ENCODE measurements around the gene NFATC2IP. TPM values are rescaled to one million over a fixed set of nuclear protein-coding genes. Genes with fewer than 3 reads are reported as not detected.
"Not testable (repeated sequence)": the region's sequence is repeated elsewhere in the genome, so short reads cannot be mapped to it uniquely, and the experiment has no call there.

Gene NFATC2IP
- total RNA-seq, 1 donor from 2014 or later = 20.8 TPM

DNA sequence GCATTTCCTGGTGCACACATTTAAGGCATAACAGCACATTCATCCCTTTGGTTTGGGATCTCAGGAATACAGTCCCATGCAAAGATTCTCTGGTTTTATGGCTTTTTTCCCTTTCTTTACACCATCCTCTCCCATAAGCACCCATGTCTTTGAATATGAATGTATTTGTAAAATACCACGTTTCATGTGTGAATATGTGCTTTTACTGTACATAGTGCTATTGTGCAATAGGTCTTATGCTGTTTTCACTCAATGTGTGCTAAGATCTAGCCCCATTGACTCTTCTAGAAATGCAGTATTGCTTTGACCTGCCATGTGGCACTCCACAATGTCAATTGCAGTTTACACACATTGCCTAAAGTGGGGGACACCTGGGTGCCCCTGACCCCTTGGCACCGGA lies 13.8 kb downstream of the NFATC2IP start:
- TF ChIP-seq, protein P1, sequence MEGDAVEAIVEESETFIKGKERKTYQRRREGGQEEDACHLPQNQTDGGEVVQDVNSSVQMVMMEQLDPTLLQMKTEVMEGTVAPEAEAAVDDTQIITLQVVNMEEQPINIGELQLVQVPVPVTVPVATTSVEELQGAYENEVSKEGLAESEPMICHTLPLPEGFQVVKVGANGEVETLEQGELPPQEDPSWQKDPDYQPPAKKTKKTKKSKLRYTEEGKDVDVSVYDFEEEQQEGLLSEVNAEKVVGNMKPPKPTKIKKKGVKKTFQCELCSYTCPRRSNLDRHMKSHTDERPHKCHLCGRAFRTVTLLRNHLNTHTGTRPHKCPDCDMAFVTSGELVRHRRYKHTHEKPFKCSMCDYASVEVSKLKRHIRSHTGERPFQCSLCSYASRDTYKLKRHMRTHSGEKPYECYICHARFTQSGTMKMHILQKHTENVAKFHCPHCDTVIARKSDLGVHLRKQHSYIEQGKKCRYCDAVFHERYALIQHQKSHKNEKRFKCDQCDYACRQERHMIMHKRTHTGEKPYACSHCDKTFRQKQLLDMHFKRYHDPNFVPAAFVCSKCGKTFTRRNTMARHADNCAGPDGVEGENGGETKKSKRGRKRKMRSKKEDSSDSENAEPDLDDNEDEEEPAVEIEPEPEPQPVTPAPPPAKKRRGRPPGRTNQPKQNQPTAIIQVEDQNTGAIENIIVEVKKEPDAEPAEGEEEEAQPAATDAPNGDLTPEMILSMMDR (IDR thresholded peaks at IDR 0.05; ENCODE audit: insufficient read depth, low read length, poor library complexity, severe bottlenecking) = no peak
- peaks cover 1% of the 10 kb centered on the region for H3K36me3 ChIP-seq (ENCODE audit: control insufficient read depth, insufficient read depth, low read length)
- no peak for DNase-seq (ENCODE audit: low read depth)
- H3K27me3 ChIP-seq (ENCODE audit: control insufficient read depth, insufficient read depth, low read length) = no peaks in the 10 kb centered on the region
- H3K4me3 ChIP-seq (ENCODE audit: low read depth, low read length) = no peak overlapping the region

DNA sequence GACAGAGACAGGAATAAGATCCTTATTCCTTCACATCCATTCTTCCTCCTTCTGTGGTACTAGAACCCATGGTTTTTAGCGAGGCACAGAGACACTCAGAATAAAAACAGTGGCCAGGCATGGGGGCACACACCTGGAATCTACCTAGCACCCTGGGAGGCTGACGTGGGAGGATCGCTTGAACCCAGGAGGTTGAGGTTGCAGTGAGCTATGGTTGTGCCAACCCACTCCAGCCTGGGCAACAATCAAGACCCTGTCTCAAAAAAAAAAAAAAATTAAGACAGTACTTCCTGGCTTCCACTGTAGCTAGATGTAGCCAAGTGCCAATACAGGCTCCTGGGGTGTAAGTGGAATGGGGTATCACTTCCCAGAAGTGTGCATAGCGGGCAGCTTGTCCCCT lies 16.4 kb downstream of the NFATC2IP start:
- H3K27me3 ChIP-seq (ENCODE audit: control insufficient read depth, insufficient read depth, low read length) = no peaks in the 10 kb centered on the region
- peaks cover 1% of the 10 kb centered on the region for H3K36me3 ChIP-seq (ENCODE audit: control insufficient read depth, insufficient read depth, low read length)
- H3K4me3 ChIP-seq (ENCODE audit: low read depth, low read length) = no peak overlapping the region
- TF ChIP-seq, protein P1 (IDR thresholded peaks at IDR 0.05; ENCODE audit: insufficient read depth, low read length, poor library complexity, severe bottlenecking) = no peak
- no peak for DNase-seq (ENCODE audit: low read depth)

DNA sequence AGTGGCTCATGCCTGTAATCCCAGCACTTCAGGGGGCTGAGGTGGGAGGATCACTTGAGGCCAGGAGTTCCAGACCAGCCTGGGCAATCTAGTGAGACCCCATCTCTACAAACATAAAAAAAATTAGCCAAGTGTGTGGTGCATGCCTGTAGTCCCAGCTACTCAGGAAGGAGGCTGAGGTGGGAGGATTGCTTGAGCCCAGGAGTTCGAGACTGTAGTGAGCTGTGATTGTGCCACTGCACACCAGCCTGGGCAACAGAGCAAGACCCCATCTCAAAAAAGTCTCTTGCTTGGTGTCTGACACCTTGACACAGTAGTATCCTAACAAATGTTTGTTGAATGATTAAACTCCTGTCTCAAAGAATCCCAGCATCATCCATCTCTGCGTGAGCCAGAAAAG lies 19.0 kb downstream of the NFATC2IP start:
- not testable (repeated sequence) for H3K36me3 ChIP-seq (ENCODE audit: control insufficient read depth, insufficient read depth, low read length); H3K27me3 ChIP-seq (ENCODE audit: control insufficient read depth, insufficient read depth, low read length); H3K4me3 ChIP-seq (ENCODE audit: low read depth, low read length); DNase-seq (ENCODE audit: low read depth)

DNA sequence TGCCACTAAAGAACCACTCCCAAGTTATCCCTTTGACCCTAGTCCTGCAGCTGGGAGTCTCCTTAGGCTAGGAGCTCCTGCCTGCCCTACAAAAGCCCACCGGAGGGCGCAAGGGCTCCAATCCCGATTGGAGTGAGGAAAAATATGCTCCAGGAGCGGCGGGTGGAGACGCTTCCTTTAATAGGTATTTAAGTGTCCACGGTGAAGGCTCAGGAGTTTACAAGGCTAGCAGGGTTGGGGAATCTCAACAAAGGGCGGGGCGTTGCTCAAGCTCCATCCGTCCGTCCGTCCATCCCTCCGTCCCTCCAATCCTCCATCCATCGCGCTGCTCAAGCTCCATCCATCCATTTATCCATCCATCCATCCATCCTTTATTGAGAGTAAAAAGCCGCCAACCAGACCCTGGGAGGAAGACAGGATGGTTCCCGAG lies 23.3 kb downstream of the NFATC2IP start:
- H3K27me3 ChIP-seq (ENCODE audit: control insufficient read depth, insufficient read depth, low read length) = no peaks in the 10 kb centered on the region
- TF ChIP-seq, protein P1 (IDR thresholded peaks at IDR 0.05; ENCODE audit: insufficient read depth, low read length, poor library complexity, severe bottlenecking) = peak; percentile 90
- no peak for DNase-seq (ENCODE audit: low read depth)
- H3K36me3 ChIP-seq (ENCODE audit: control insufficient read depth, insufficient read depth, low read length) = no peaks in the 10 kb centered on the region
- peak overlapping the region; percentile 87 for H3K4me3 ChIP-seq (ENCODE audit: low read depth, low read length)

DNA sequence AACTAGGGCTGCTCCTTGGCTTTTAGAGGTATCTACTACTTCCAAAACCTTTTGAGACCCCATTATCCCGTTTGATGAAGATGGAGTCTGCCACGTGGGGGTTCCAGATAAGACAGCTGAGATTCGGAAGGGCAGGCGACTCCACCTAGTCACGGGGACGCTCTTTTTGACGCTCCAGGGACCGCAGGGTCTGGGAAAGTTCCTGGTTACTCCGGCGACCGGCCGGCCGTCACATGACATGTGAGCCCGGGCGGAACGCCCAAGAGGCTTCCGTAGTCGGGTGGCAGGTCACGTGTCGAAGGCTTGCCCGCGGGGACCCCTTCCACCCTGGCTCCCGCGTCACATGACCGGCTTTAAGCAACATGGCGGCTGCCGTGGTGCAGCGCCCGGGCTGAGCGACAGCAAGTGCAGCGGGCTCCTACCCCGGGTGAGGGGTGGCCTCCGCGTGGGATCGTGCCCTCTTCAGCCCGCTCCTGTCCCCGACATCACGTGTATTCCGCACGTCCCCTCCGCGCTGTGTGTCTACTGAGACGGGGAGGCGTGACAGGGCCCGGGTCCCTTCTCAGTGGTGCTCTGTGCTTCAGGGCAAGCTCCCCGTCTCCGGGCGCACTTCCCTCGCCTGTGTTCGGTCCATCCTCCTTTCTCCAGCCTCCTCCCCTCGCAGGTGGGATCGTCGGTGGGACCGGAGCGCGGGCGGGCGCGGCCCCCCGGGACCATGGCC lies 23.9 kb downstream of the NFATC2IP start, which contains the start of gene SPNS1:
Gene SPNS1, plus strand, starts transcription at position 342 of the 721 bp plus-strand sequence. Its CDS starts 374 bp downstream, at position 716.
- peak within 1 kb of the TSS; percentile 87 for H3K4me3 ChIP-seq (ENCODE audit: low read depth, low read length)
- DNase-seq (ENCODE audit: low read depth) = peak; percentile 86
- no peaks in the 10 kb centered on the region for H3K27me3 ChIP-seq (ENCODE audit: control insufficient read depth, insufficient read depth, low read length)
- H3K36me3 ChIP-seq (ENCODE audit: control insufficient read depth, insufficient read depth, low read length) = no peaks in the 10 kb centered on the region
- TF ChIP-seq, protein P1 (IDR thresholded peaks at IDR 0.05; ENCODE audit: insufficient read depth, low read length, poor library complexity, severe bottlenecking) = no peak

DNA sequence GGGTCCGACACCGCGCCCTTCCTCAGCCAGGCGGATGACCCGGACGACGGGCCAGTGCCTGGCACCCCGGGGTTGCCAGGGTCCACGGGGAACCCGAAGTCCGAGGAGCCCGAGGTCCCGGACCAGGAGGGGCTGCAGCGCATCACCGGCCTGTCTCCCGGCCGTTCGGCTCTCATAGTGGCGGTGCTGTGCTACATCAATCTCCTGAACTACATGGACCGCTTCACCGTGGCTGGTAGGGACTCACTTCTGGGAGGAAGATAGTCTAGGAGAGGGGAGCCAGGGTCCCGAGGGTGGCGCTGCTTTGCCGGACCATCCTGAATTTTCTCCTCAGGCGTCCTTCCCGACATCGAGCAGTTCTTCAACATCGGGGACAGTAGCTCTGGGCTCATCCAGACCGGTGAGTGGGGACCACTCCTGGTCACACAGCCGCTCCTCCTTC lies 24.4 kb downstream of the NFATC2IP start:
- Histone ChIP-seq H3K27me3 (ENCODE audit: control insufficient read depth, insufficient read depth, low read length) (no peaks in the 10 kb centered on the region), H3K36me3 (ENCODE audit: control insufficient read depth, insufficient read depth, low read length) (no peaks in the 10 kb centered on the region), H3K4me3 (ENCODE audit: low read depth, low read length) (peak overlapping the region; percentile 87)
- no peak for DNase-seq (ENCODE audit: low read depth)
- TF ChIP-seq, protein P1 (IDR thresholded peaks at IDR 0.05; ENCODE audit: insufficient read depth, low read length, poor library complexity, severe bottlenecking) = no peak
